ENCODE results near the gene CREB1. TPM values are rescaled to one million over a fixed set of nuclear protein-coding genes. Genes with fewer than 3 reads are reported as not detected.

Gene CREB1
- total and polyA plus RNA-seq, 5 donors = 6.2 to 59.3 (median 48.2) TPM

- ATAC-seq = no peak
- Histone ChIP-seq H3K4me3 (ENCODE audit: low read length) (no peak overlapping the region), H3K27ac (ENCODE audit: low read length) (no peak overlapping the region), H3K4me1 (ENCODE audit: control insufficient read depth, insufficient read depth, low read length) (no peaks in the 10 kb centered on the region), H3K27me3 (ENCODE audit: control insufficient read depth, insufficient read depth) (no peaks in the 10 kb centered on the region), H3K9me3 (ENCODE audit: control insufficient read depth, low read length) (no peaks in the 10 kb centered on the region)
- 83% methylated on average over 4 of the region's 4 CpGs for WGBS
- intact Hi-C loops (cut with DNase I) = no loop called here
- no peak for DNase-seq
Observed at GRCh38 chr2:207616185-207616584, 86.4 kb downstream of the CREB1 start.

GRCh38 chr2:207617011-207617671, 87.4 kb downstream of the CREB1 start:
- H3K27ac ChIP-seq (ENCODE audit: low read length) = no peak overlapping the region
- WGBS = 71% methylated on average over 6 of the region's 6 CpGs

GRCh38 chr2:207619764-207620203, 90.0 kb downstream of the CREB1 start:
- Histone ChIP-seq H3K4me1 (ENCODE audit: control insufficient read depth, insufficient read depth, low read length) (no peaks in the 10 kb centered on the region), H3K9me3 (ENCODE audit: control insufficient read depth, low read length) (no peaks in the 10 kb centered on the region), H3K27ac (ENCODE audit: low read length) (no peak overlapping the region), H3K27me3 (ENCODE audit: control insufficient read depth, insufficient read depth) (no peaks in the 10 kb centered on the region), H3K4me3 (ENCODE audit: low read length) (no peak overlapping the region)
- 53% methylated on average over 4 of the region's 4 CpGs for WGBS
- no peak for DNase-seq
- intact Hi-C loops (cut with DNase I) = loop anchor here in 1 of 4 donors (5.0 to 10.0 kb wide), 3 partner anchors 92 to 455 kb away; partner anchors contain the start of genes CCNYL1 and CREB1
- no peak for ATAC-seq

More at GRCh38 chr2:207617011-207617671, 87.4 kb downstream of the CREB1 start:
- intact Hi-C loops (cut with DNase I) = no loop called here
- no peak for ATAC-seq
- DNase-seq = no peak
- no peaks in the 10 kb centered on the region for H3K27me3 ChIP-seq (ENCODE audit: control insufficient read depth, insufficient read depth)
- no peak overlapping the region for H3K4me3 ChIP-seq (ENCODE audit: low read length)
- no peaks in the 10 kb centered on the region for H3K9me3 ChIP-seq (ENCODE audit: control insufficient read depth, low read length)
- no peaks in the 10 kb centered on the region for H3K4me1 ChIP-seq (ENCODE audit: control insufficient read depth, insufficient read depth, low read length)

- 80% methylated on average over 10 of the region's 10 CpGs for WGBS
- DNase-seq (no peak), ATAC-seq (no peak)
- Histone ChIP-seq H3K27me3 (ENCODE audit: control insufficient read depth, insufficient read depth) (no peaks in the 10 kb centered on the region), H3K27ac (ENCODE audit: low read length) (no peak overlapping the region), H3K4me3 (ENCODE audit: low read length) (no peak overlapping the region), H3K9me3 (ENCODE audit: control insufficient read depth, low read length) (no peaks in the 10 kb centered on the region), H3K4me1 (ENCODE audit: control insufficient read depth, insufficient read depth, low read length) (peaks cover 3% of the 10 kb centered on the region)
- intact Hi-C loops (cut with DNase I) = loop anchor here in 1 of 4 donors (5.0 to 10.0 kb wide), 3 partner anchors 93 to 453 kb away; partner anchors contain the start of genes CCNYL1 and CREB1
Observed at GRCh38 chr2:207621501-207622039, 91.8 kb downstream of the CREB1 start.

GRCh38 chr2:207624185-207625013, 94.6 kb downstream of the CREB1 start:
- Histone ChIP-seq H3K4me3 (ENCODE audit: low read length) (peak overlapping the region; percentile 66), H3K27ac (ENCODE audit: low read length) (peak overlapping the region; percentile 59), H3K27me3 (ENCODE audit: control insufficient read depth, insufficient read depth) (no peaks in the 10 kb centered on the region), H3K4me1 (ENCODE audit: control insufficient read depth, insufficient read depth, low read length) (peaks cover 3% of the 10 kb centered on the region), H3K9me3 (ENCODE audit: control insufficient read depth, low read length) (no peaks in the 10 kb centered on the region)
- intact Hi-C loops (cut with DNase I) = loop anchor here in 2 of 4 donors (2.0 to 10.0 kb wide), 5 partner anchors 88 to 450 kb away; partner anchors contain the start of genes CCNYL1 (in 2 of the 2) and CREB1 (in 1 of the 2)
- under 1% methylated on average over 47 of the region's 47 CpGs for WGBS
- ATAC-seq = peak; percentile 73 to 78
- peak; percentile 66 to 89 (median 88) for DNase-seq

GRCh38 chr2:207625014-207625907, 95.5 kb downstream of the CREB1 start, which contains the start of gene METTL21A:
METTL21A (minus strand) TSS chr2:207625394; CDS start chr2:207624375, 1,019 bp downstream.
- Histone ChIP-seq H3K27me3 (ENCODE audit: control insufficient read depth, insufficient read depth) (no peaks in the 10 kb centered on the region), H3K4me3 (ENCODE audit: low read length) (peak within 1 kb of the TSS; percentile 66), H3K27ac (ENCODE audit: low read length) (peak within 1 kb of the TSS; percentile 59), H3K4me1 (ENCODE audit: control insufficient read depth, insufficient read depth, low read length) (peaks cover 3% of the 10 kb centered on the region), H3K9me3 (ENCODE audit: control insufficient read depth, low read length) (no peaks in the 10 kb centered on the region)
- intact Hi-C loops (cut with DNase I) = loop anchor here in 2 of 4 donors (2.0 to 10.0 kb wide), 4 partner anchors 87 to 450 kb away; partner anchors contain the start of gene CCNYL1 (in 2 of the 2)
- DNase-seq (peak; percentile 89 to 95 (median 95)), ATAC-seq (peak; percentile 96)
- under 1% methylated on average over 92 of the region's 92 CpGs for WGBS

GRCh38 chr2:207629553-207629952, 99.8 kb downstream of the CREB1 start:
- WGBS = 68% methylated on average over 1 of the region's 1 CpG
- Histone ChIP-seq H3K9me3 (ENCODE audit: control insufficient read depth, low read length) (no peaks in the 10 kb centered on the region), H3K27me3 (ENCODE audit: control insufficient read depth, insufficient read depth) (no peaks in the 10 kb centered on the region), H3K4me3 (ENCODE audit: low read length) (no peak overlapping the region), H3K27ac (ENCODE audit: low read length) (no peak overlapping the region), H3K4me1 (ENCODE audit: control insufficient read depth, insufficient read depth, low read length) (peaks cover 3% of the 10 kb centered on the region)
- no peak for ATAC-seq
- DNase-seq = no peak
- intact Hi-C loops (cut with DNase I) = loop anchor here in 2 of 4 donors (5.0 to 10.0 kb wide), 3 partner anchors 83 to 445 kb away; partner anchors contain the start of gene CCNYL1 (in 2 of the 2)

GRCh38 chr2:207630491-207630890, 100.7 kb downstream of the CREB1 start:
- 65% methylated on average over 4 of the region's 4 CpGs for WGBS
- DNase-seq (no peak), ATAC-seq (no peak)
- Histone ChIP-seq H3K4me1 (ENCODE audit: control insufficient read depth, insufficient read depth, low read length) (peaks cover 3% of the 10 kb centered on the region), H3K27ac (ENCODE audit: low read length) (no peak overlapping the region), H3K4me3 (ENCODE audit: low read length) (no peak overlapping the region), H3K27me3 (ENCODE audit: control insufficient read depth, insufficient read depth) (no peaks in the 10 kb centered on the region), H3K9me3 (ENCODE audit: control insufficient read depth, low read length) (no peaks in the 10 kb centered on the region)
- intact Hi-C loops (cut with DNase I) = loop anchor here in 1 of 4 donors (10.0 kb wide), 1 partner anchor 94 kb away; no protein-coding TSS in a partner anchor

GRCh38 chr2:207632575-207633493, 103.1 kb downstream of the CREB1 start:
- DNase-seq (no peak), ATAC-seq (peak in 1 of 2 donors; percentile 24)
- Histone ChIP-seq H3K4me1 (ENCODE audit: control insufficient read depth, insufficient read depth, low read length) (no peaks in the 10 kb centered on the region), H3K4me3 (ENCODE audit: low read length) (no peak overlapping the region), H3K27ac (ENCODE audit: low read length) (no peak overlapping the region), H3K27me3 (ENCODE audit: control insufficient read depth, insufficient read depth) (no peaks in the 10 kb centered on the region), H3K9me3 (ENCODE audit: control insufficient read depth, low read length) (no peaks in the 10 kb centered on the region)
- 92% methylated on average over 8 of the region's 8 CpGs for WGBS
- intact Hi-C loops (cut with DNase I) = loop anchor here in 1 of 4 donors (10.0 kb wide), 1 partner anchor 92 kb away; no protein-coding TSS in a partner anchor
